Activated CD8-positive, alpha-beta memory T cell treated with anti-CD3 and anti-CD28 coated beads, Interleukin-2, amount 50 U/mL, for 1 hour (primary cell): ENCODE results near the gene ARHGAP27.

ENCODE experiments used
- DNase-seq: peaks from one replicate; pipeline ENCODE4 v3.0.0-alpha.2; 2020; ENCODE audit errors: extremely low read depth

Gene ARHGAP27

GRCh38 chr17:45408611-45409421 is 23.9 kb downstream of the ARHGAP27 start:
- DNase-seq = no peak

- no peak for DNase-seq
These were observed 26.6 kb downstream of the ARHGAP27 start for GRCh38 chr17:45406107-45406506.

GRCh38 chr17:45405250-45406086 is 27.2 kb downstream of the ARHGAP27 start:
- no peak for DNase-seq

DNA sequence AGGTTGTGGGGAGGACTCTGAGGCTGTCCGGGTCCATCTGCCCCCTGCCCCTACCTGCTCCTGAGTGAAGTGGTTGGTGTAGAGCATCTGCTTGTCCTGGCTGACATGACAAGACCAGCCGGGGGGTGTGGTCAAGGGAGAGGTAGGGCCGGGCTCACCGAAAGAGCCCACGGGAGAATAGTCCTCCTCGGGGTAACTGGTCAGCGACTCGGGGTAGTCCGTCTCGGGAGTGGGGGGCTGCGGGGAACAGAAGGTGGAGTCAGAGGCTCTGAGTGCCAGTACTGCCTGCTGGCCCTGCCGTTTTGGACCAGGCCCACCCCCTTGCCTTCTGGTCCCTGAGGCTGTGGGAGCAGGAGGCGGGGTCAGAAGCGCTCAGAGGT is 27.8 kb downstream of the ARHGAP27 start:
- no peak for DNase-seq

DNA sequence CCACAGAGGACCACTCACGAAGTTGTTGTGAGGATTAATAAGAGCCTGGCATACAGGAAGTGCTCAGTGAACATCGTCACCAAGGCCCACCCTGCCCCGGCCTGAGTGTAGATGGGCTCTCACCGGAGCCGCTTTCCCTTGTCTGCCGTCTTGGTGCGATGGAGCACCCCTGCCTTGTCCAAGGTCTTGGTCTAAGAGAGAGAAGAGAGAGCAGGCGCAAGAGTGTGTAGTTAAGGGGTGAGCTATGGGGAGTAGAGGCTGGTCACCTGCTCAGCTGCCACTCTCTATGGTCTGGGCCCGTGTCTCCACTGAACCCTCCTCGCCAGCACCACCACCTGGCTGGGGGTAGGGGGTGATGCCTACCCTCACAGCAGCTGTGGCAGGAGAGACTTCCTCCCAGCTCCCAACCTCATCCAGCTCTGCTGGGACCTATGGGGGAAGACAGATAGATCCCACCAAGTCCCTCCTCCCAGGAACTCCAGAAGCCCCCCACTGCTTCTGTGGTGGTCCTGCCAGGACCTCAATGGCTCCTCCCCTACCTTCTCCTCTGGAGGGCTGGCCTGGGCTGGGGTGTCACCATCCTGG is 28.7 kb downstream of the ARHGAP27 start:
- DNase-seq = no peak

DNA sequence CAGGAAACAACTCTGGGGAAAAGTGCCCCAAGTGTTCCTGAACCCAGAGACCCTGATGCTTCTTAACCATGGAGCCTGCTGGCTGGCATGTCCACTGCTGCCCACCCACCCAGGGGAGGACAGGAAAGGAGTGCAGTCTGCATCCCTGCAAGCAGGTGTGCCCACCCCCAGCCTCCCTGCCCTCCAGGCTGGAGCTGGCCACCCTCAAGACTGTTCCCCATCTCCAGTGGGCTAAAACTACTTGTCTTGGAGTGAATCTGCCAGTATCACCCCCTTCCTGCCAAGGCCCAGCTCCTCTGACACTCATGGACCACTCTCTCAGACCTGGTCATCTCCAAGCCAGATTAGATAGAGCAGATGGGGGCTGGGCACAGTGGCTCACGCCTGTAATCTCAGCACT is 29.8 kb downstream of the ARHGAP27 start:
- no peak for DNase-seq

- no peak for DNase-seq
These were observed 33.9 kb downstream of the ARHGAP27 start for GRCh38 chr17:45398800-45399199.

GRCh38 chr17:45397796-45398195 is 34.9 kb downstream of the ARHGAP27 start:
- no peak for DNase-seq

DNA sequence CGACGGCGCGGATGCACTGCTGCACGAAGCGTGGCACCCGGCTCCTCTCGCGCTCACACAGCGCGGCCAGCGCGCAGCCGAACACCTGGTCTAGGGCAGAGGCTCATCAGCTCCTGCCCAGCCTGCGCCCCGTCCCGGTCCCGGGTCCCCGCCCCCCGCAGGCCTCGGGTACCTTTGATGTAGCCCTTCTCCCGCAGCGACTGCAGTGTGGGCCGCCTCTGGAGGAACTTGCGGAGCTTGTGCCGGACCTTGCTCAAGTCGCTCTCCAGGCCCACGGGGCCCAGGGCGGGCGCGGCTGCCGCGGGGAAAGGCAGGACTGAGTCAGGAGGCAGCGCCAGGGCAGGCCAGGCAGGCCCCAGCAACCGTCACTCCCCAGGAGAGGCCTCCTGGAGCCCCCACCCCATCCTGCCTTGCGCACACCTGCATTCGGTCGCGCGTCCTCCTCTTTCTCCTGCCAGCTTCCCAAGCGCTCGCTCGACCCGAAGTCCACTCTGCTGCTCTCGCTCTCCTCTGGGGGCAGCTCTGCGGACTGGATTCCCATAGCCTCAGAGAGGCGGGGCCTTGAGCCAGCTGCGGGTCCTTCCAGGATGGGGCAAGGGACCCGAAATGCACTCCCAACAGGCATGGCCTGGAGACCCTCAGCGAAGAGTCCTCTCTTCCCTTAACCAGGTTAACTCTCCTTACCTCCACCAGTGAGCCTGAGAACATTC is 36.0 kb downstream of the ARHGAP27 start:
- no peak for DNase-seq

GRCh38 chr17:45395569-45396415 is 36.9 kb downstream of the ARHGAP27 start:
- DNase-seq = no peak

DNA sequence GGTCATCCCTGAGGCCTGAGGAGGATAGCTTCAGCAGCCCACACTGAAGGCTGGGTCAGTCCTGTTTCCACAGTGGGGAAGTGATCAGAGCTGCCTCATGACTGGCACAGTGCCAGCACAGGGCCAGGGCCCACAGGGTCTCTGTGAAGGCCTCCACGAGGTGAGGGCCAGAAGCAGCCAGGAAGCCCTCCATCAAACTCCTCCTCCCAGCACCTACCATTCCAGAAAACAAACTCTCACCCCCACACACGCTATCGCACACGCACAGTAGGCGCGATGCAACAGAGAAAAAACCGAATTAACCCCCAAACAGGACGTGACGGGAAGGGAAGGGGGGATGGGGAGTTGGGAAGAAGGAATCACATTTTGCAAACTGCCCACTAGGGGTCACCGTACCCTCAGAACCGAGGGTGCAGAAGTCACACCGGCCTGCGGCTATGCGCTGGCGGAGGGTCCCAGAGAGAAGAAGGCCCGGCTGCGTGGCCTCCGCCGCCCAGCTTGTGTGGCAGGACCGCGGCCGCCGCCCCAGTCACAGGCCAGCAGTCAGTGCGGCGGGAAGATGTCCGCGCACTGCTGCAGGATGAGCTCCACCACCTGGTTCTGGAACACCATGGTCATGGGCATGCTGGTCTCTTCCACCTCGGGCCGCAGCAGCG is 37.6 kb downstream of the ARHGAP27 start:
- no peak for DNase-seq

DNA sequence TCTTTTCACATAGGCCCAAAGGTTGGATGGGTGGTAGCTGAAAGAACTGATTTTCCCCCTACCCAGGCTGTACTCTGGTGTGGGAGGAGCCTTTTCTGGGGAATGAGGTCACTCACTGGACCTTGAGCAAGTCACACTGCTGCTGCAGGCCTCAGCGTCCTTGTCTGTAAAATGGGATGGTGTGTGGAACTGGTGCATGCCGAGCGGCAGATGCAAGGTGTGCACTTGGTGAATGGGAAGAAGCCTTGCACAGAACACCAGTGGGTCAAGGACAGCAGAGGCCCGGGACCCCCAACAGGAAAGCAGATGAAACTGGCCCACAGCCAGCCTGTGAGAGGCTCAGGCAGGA is 38.1 kb downstream of the ARHGAP27 start:
- no peak for DNase-seq

GRCh38 chr17:45394091-45394490 is 38.6 kb downstream of the ARHGAP27 start:
- DNase-seq = no peak

DNA sequence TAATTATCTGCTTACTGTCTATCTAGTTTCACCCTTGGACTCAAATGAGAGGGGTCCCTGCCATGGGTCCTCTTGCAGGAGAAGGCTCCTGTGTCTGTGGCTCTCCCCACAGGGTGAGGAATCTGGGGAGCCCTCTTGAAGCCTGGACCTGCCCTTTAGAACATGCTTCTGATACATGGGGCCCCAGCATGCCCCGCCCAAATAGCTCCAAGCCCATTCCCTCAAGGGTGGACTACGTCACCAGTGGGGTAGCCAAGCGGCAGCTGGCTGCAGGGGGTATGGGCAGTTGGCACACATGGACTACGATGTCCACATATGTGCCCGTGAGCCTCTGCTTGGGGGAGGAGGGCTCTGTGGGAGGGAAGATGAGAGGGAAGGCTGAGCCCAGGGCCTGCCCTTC is 39.3 kb downstream of the ARHGAP27 start:
- DNase-seq = no peak

DNA sequence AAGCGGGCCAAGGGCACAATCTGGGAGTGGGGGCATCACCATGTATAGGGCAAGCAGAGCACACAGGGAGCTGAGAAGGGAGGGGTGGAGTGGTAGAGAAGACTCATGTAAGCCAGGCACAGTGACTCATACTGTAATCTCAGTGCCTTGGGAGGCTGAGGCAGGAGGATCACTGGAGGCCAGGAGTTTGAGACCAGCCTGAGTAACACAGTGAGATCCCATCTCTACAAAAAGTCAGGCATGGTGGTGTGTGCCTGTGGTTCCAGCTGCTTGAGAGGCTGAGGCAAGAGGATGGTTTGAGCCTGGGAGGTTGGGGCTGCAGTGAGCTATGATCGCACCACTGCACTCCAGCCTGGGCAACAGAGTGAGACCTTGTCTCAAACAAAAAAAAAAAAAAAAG is 40.8 kb downstream of the ARHGAP27 start:
- no peak for DNase-seq

GRCh38 chr17:45391291-45391690 is 41.4 kb downstream of the ARHGAP27 start:
- DNase-seq = no peak

GRCh38 chr17:45389354-45389753 is 43.3 kb downstream of the ARHGAP27 start:
- no peak for DNase-seq

GRCh38 chr17:45388604-45389325 is 43.9 kb downstream of the ARHGAP27 start:
- DNase-seq = no peak

GRCh38 chr17:45387739-45388138 is 44.9 kb downstream of the ARHGAP27 start:
- DNase-seq = no peak

GRCh38 chr17:45386178-45386577 is 46.5 kb downstream of the ARHGAP27 start:
- DNase-seq = no peak
